K562 (cell line): ENCODE data around the gene RPTOR. TPM values are rescaled to one million over a fixed set of nuclear protein-coding genes. Genes with fewer than 3 reads are reported as not detected.

ENCODE experiments used
- ATAC-seq: fragments of 200-7000 bp; cut with Tn5 transposase; 3 replicates; pipeline ENCODE4 v1.9.1; 2020; ENCODE audit warnings: moderate library complexity
- BruUV-seq: library from RNA; stranded (reverse); fragments of 400-500 nt; replicated peaks from 2 replicates; lab custom pipeline; 2021; lab: Mats Ljungman, UMichigan
- CTCF ChIA-PET: fragments of 300-600 bp; formaldehyde crosslinking; extraction: SDS; loops from one replicate; lab custom pipeline; 2021; ENCODE audit warnings: low intra/inter-chr PET ratio; lab: Yijun Ruan, JAX
- POLR2A ChIA-PET: fragments of 300-600, 350-650 bp; sonication (Branson Sonifier 250); formaldehyde crosslinking; extraction: SDS; loops from one replicate; lab custom pipeline; 2021; ENCODE audit warnings: antibody characterized with exemption, inconsistent platforms; lab: Yijun Ruan, JAX
- DNase-seq, 4 experiments: peaks; one replicate each; pipeline versions ENCODE4 v3.0.0 to v3.0.0-alpha.2; 2011 to 2018; ENCODE audit warnings: low spot score in 3 of 4, mixed read lengths in 3 of 4; ENCODE audit errors: extremely low read depth in 1 of 4
- FAIRE-seq: peaks from 2 replicates; lab custom pipeline; 2011; peaks lifted over from hg19 to GRCh38; lab: Jason Lieb, UNC
- H2AFZ ChIP-seq: 2 replicates; pipeline ENCODE4 v1.6.0; 2011; ENCODE audit warnings: low read depth, low read length, control low read depth, inconsistent platforms
- H3K27ac ChIP-seq: fragments of 200-600 bp; 3 replicates; pipeline ENCODE4 v1.8.0; 2011; ENCODE audit warnings: low read depth, mild to moderate bottlenecking, control low read depth, inconsistent platforms, low read length, moderate library complexity, mixed read lengths; ENCODE audit errors: extremely low read depth
- H3K27me3 ChIP-seq, 2 experiments: fragments of 300-600 bp in 1 of 2; 2 replicates in 1 of 2; 3 replicates in 1 of 2; pipeline versions ENCODE4 v1.6.0 to v1.8.0; 2011; ENCODE audit warnings: inconsistent platforms in 2 of 2, low read length in 2 of 2, mild to moderate bottlenecking in 1 of 2, mixed read lengths in 1 of 2, moderate library complexity in 1 of 2; ENCODE audit not compliant: control insufficient read depth in 2 of 2, insufficient read depth in 2 of 2
- H3K36me3 ChIP-seq: fragments of 300-600 bp; 3 replicates; pipeline ENCODE4 v1.8.0; 2011; ENCODE audit warnings: mild to moderate bottlenecking, low read length, inconsistent platforms; ENCODE audit not compliant: control insufficient read depth, insufficient read depth
- H3K4me1 ChIP-seq, 2 experiments: fragments of 200-600 bp in 1 of 2; replicated peaks in 1 of 2; 2 replicates in 1 of 2; 3 replicates in 1 of 2; pipeline versions ENCODE4 v1.5.1 to v1.8.0; 2011; ENCODE audit warnings: inconsistent platforms in 2 of 2, low read length in 2 of 2, mild to moderate bottlenecking in 1 of 2, mixed read lengths in 1 of 2, moderate library complexity in 1 of 2; ENCODE audit not compliant: control insufficient read depth in 2 of 2, insufficient read depth in 2 of 2
- H3K4me2 ChIP-seq: 2 replicates; pipeline ENCODE4 v1.6.1; 2011; ENCODE audit warnings: low read length, control low read depth, inconsistent platforms, mixed read lengths; ENCODE audit not compliant: insufficient read depth
- H3K4me3 ChIP-seq: fragments of 200-600 bp; sonication (generic), shearing (Covaris generic); 2 replicates; pipeline ENCODE4 v1.5.1; 2016; ENCODE audit warnings: control low read depth, inconsistent platforms
- H3K79me2 ChIP-seq: fragments of 200-600 bp; 3 replicates; pipeline ENCODE4 v1.8.0; 2011; ENCODE audit warnings: low read length, inconsistent platforms; ENCODE audit not compliant: control insufficient read depth, insufficient read depth
- H3K9ac ChIP-seq, 2 experiments: 2 replicates each; pipeline versions ENCODE4 v1.6.0 to v1.6.1; 2011; ENCODE audit warnings: low read depth in 2 of 2, low read length in 2 of 2, control low read depth in 1 of 2, inconsistent platforms in 1 of 2, mild to moderate bottlenecking in 1 of 2, mixed read lengths in 1 of 2; ENCODE audit not compliant: insufficient read depth in 1 of 2
- H3K9me1 ChIP-seq: one replicate; pipeline ENCODE4 v1.6.0; 2011; ENCODE audit warnings: inconsistent platforms, mild to moderate bottlenecking, low read length, moderate library complexity; ENCODE audit not compliant: control insufficient read depth, insufficient read depth
- H3K9me3 ChIP-seq: replicated peaks from 2 replicates; pipeline ENCODE4 v1.5.1; 2011; ENCODE audit warnings: low read depth, low read length, inconsistent platforms; ENCODE audit not compliant: control insufficient read depth, insufficient read depth
- H4K20me1 ChIP-seq: replicated peaks from 2 replicates; pipeline ENCODE4 v1.6.1; 2011; ENCODE audit warnings: low read length, inconsistent platforms, mixed read lengths; ENCODE audit not compliant: control insufficient read depth, insufficient read depth
- ARNT ChIP-seq, 2 experiments: fragments of 450-650 bp; IDR thresholded peaks; 2 replicates each; pipeline ENCODE4 v1.6.1; 2016; ENCODE audit warnings: mild to moderate bottlenecking in 1 of 2
- ERF ChIP-seq: fragments of 450-650 bp; formaldehyde crosslinking; IDR thresholded peaks from 2 replicates; pipeline ENCODE4 v1.4.0; 2020; ENCODE audit warnings: mild to moderate bottlenecking, mixed read lengths
- FOXK2 ChIP-seq, 2 experiments: fragments of 450-650 bp; IDR thresholded peaks in 1 of 2; conservative IDR thresholded peaks in 1 of 2; 2 replicates each; pipeline ENCODE4 v1.6.1; 2016; ENCODE audit warnings: low read depth in 2 of 2, mild to moderate bottlenecking in 1 of 2
- ILF3 ChIP-seq: fragments of 450-650 bp; IDR thresholded peaks from 2 replicates; pipeline ENCODE4 v1.6.1; 2018; ENCODE audit warnings: antibody characterized with exemption, mild to moderate bottlenecking, moderate library complexity, borderline replicate concordance
- MYBL2 ChIP-seq, 2 experiments: fragments of 450-650 bp in 1 of 2; sonication (generic) in 1 of 2; formaldehyde crosslinking in 1 of 2; IDR thresholded peaks; 2 replicates each; pipeline versions ENCODE4 v1.6.1 to v1.8.1; 2017 to 2022; ENCODE audit warnings: borderline replicate concordance in 1 of 2, inconsistent platforms in 1 of 2, low read depth in 1 of 2, mild to moderate bottlenecking in 1 of 2, missing genetic modification reagents in 1 of 2, moderate library complexity in 1 of 2
- TCF3 ChIP-seq: sonication (generic); formaldehyde crosslinking; IDR thresholded peaks from 2 replicates; pipeline ENCODE4 v1.4.0; 2020; ENCODE audit warnings: mild to moderate bottlenecking, missing genetic modification reagents
- ZC3H11A ChIP-seq: IDR thresholded peaks from 2 replicates; pipeline ENCODE4 v1.6.1; 2012; ENCODE audit warnings: low read depth, low read length, improper control_type of control experiment
- ZNF444 ChIP-seq: fragments of 250-450 bp; sonication (Bioruptor Pico); IDR thresholded peaks from 2 replicates; pipeline ENCODE4 v1.4.0; 2020; ENCODE audit warnings: mild to moderate bottlenecking, moderate library complexity
- WGBS: fragments of 100-300 bp; shearing (Covaris generic); methylation state at CpG from one replicate; pipeline ENCODE4 v1.1.6; 2016; ENCODE audit warnings: low coverage, mixed read lengths; ENCODE audit not compliant: insufficient coverage; ENCODE audit errors: missing lambda C conversion rate; 5-methylcytosine and 5-hydroxymethylcytosine counted together
- in situ Hi-C: fragments of 300-500 bp; cut with MboI; formaldehyde crosslinking; loops from 4 replicates; pipeline ENCODE4 v1.15.0; 2018; ENCODE audit warnings: inconsistent platforms, mixed read lengths
- intact Hi-C: fragments of 100-400 bp; cut with micrococcal nuclease; formaldehyde crosslinking; loops from 2 replicates; pipeline ENCODE4 v1.14.2; 2022
- polyA plus RNA-seq, 8 experiments: library from polyadenylated mRNA; depleted of rRNA in 4 of 8; stranded (reverse) in 5 of 8; unstranded in 3 of 8; fragments of >200 nt; fragmentation: Nextera tagmentation in 2 of 8; fragmentation: Illumina TruSeq in 1 of 8; extraction: Ambion mirVana in 2 of 8; extraction: Trizol in 1 of 8; gene quantifications; 2 replicates each; pipeline versions ENCODE4 v1.2.1 to v1.2.3, GENCODE V29; 2011 to 2014; ENCODE audit warnings: inconsistent platforms in 1 of 8, missing spikeins in 1 of 8
- total RNA-seq, 7 experiments: library from RNA; depleted of rRNA in 6 of 7; stranded (reverse); fragments of >200 nt in 6 of 7; fragmentation: Illumina TruSeq in 2 of 7; extraction: Trizol in 2 of 7; gene quantifications; 2 replicates each; pipeline versions ENCODE4 v1.2.1 to v1.2.3, GENCODE V29; 2011 to 2021; ENCODE audit warnings: low replicate concordance in 1 of 7
- TF ChIP-seq, protein P1 (sequence below): fragments of 450-650 bp; formaldehyde crosslinking; conservative IDR thresholded peaks from 2 replicates; pipeline ENCODE4 v1.4.0; 2022; ENCODE audit warnings: mild to moderate bottlenecking, missing genetic modification characterization
- TF ChIP-seq, protein P2 (sequence below): fragments of 200-400 bp; formaldehyde crosslinking; IDR thresholded peaks from 2 replicates; pipeline ENCODE4 v1.6.1; 2017; ENCODE audit warnings: mild to moderate bottlenecking, low read depth, low read length, moderate library complexity
- TF ChIP-seq, protein P3 (sequence below): fragments of 250-450 bp; sonication (Bioruptor Pico); IDR thresholded peaks from 2 replicates; pipeline ENCODE4 v1.5.0; 2021; ENCODE audit warnings: mild to moderate bottlenecking, borderline replicate concordance
- TF ChIP-seq, protein P4 (sequence below): IDR thresholded peaks from 2 replicates; pipeline ENCODE4 v1.6.1; 2014; ENCODE audit warnings: antibody characterized with exemption

The RPTOR gene
- total and polyA plus RNA-seq, 9 of the 15 experiments (the other 6 are each of a cell fraction or from before 2014, with no cell fraction given): 0.24 to 54.1 (median 10.2) TPM

DNA sequence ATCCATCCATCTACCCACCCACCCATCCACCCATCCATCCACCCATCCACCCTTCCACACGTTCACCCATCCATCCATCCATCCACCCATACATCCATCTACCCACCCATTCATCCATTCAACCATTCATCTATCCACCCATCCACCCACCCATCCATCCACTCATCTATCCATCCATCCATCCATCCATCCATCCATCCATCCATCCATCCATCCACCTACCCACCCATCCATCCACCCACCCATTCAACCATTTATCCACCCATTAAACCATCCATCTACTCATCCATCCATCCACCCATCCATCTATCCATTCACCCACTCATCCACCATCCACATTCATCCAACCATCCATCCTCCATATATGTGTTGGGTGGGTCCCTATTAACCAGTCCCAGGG, 26.2 kb upstream of the RPTOR start (continued):
- TF ChIP-seq, protein P1, sequence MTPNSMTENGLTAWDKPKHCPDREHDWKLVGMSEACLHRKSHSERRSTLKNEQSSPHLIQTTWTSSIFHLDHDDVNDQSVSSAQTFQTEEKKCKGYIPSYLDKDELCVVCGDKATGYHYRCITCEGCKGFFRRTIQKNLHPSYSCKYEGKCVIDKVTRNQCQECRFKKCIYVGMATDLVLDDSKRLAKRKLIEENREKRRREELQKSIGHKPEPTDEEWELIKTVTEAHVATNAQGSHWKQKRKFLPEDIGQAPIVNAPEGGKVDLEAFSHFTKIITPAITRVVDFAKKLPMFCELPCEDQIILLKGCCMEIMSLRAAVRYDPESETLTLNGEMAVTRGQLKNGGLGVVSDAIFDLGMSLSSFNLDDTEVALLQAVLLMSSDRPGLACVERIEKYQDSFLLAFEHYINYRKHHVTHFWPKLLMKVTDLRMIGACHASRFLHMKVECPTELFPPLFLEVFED (CRISPR knock-in tag): no peak

DNA sequence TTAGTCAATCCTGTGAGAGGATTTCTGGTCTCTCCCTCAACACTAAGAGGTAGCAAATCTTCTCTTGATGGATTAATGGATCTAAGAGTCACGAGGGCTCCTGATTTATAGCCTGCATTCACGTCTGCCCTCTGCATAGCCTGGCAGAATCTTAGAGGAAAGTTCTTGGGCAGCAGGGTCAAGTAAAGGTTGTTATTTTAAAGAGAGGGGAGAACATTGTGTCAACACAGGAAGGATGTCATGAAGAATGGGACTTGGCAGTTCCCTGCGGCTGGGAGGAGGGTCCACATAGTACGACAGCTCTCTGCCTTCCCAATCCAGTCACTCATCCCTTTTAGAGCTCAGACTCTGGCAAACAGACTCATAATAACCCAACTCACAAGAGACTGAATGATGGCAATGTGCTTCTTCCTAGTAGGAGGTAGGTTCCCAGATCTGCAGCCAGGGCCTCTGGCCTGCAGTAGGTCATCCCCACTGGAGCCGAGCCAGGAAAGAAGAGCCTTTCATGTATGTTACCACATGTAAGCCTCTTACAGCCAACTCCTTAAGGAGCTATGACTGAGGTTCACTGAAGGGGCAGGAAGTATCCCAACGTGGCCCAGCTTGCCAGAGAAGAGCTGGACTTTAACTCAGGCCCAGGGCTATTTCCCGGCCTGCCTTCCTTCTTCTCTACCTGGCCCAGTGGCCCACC, 25.4 kb upstream of the RPTOR start:
- intact Hi-C loops (no loop called here), in situ Hi-C loops (no loop called here)
- ChIA-PET POLR2A (interaction anchor here (0.9 kb wide), 1 partner anchor 10 kb away, joined by 3 read pairs; no protein-coding TSS in a partner anchor), CTCF (no interaction called here)
- BruUV-seq: no TSS peak
- DNase-seq (no peak), ATAC-seq (no peak), FAIRE-seq (no peak)
- Histone ChIP-seq H3K79me2 (no peaks in the 10 kb centered on the region), H3K4me2 (no peak overlapping the region), H2AFZ (no peak overlapping the region), H3K4me3 (no peak overlapping the region), H4K20me1 (peaks cover 7% of the 10 kb centered on the region; the same call in 1 of the 2 replicates), H3K27ac (no peak overlapping the region), H3K9me1 (no peaks in the 10 kb centered on the region), H3K9me3 (peaks cover 4% of the 10 kb centered on the region; the same call in 1 of the 2 replicates), H3K27me3 (peaks cover 64 to 78% of the 10 kb centered on the region in 2 experiments), H3K4me1 (0 out of 5 replicates have a peak, but pooled peaks cover 0 to 3% of the 10 kb centered on the region in 2 experiments), H3K9ac (no peak overlapping the region), H3K36me3 (no peaks in the 10 kb centered on the region)
- WGBS: 1% methylated on average over 7 of the region's 7 CpGs
- no peak for TF ChIP-seq TCF3 (CRISPR knock-in tag)
- no peak for TF ChIP-seq ARNT (IDR thresholded peaks at IDR 0.05)
- TF ChIP-seq MYBL2 (IDR thresholded peaks at IDR 0.05; ENCODE audit: low read depth): no peak
- TF ChIP-seq MYBL2 (CRISPR knock-in tag; IDR thresholded peaks at IDR 0.05; ENCODE audit: borderline replicate concordance): no peak
- TF ChIP-seq, protein P2, sequence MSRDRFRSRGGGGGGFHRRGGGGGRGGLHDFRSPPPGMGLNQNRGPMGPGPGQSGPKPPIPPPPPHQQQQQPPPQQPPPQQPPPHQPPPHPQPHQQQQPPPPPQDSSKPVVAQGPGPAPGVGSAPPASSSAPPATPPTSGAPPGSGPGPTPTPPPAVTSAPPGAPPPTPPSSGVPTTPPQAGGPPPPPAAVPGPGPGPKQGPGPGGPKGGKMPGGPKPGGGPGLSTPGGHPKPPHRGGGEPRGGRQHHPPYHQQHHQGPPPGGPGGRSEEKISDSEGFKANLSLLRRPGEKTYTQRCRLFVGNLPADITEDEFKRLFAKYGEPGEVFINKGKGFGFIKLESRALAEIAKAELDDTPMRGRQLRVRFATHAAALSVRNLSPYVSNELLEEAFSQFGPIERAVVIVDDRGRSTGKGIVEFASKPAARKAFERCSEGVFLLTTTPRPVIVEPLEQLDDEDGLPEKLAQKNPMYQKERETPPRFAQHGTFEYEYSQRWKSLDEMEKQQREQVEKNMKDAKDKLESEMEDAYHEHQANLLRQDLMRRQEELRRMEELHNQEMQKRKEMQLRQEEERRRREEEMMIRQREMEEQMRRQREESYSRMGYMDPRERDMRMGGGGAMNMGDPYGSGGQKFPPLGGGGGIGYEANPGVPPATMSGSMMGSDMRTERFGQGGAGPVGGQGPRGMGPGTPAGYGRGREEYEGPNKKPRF: no peak
- TF ChIP-seq ILF3: no peak
- no peak for TF ChIP-seq FOXK2 (conservative IDR thresholded peaks at IDR 0.05 in 1 of 2, IDR thresholded peaks at IDR 0.05 in 1 of 2; ENCODE audit: low read depth in 2 of 2)
- TF ChIP-seq, protein P3, sequence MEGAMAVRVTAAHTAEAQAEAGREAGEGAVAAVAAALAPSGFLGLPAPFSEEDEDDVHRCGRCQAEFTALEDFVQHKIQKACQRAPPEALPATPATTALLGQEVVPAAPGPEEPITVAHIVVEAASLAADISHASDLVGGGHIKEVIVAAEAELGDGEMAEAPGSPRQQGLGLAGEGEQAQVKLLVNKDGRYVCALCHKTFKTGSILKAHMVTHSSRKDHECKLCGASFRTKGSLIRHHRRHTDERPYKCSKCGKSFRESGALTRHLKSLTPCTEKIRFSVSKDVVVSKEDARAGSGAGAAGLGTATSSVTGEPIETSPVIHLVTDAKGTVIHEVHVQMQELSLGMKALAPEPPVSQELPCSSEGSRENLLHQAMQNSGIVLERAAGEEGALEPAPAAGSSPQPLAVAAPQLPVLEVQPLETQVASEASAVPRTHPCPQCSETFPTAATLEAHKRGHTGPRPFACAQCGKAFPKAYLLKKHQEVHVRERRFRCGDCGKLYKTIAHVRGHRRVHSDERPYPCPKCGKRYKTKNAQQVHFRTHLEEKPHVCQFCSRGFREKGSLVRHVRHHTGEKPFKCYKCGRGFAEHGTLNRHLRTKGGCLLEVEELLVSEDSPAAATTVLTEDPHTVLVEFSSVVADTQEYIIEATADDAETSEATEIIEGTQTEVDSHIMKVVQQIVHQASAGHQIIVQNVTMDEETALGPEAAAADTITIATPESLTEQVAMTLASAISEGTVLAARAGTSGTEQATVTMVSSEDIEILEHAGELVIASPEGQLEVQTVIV (CRISPR knock-in tag): no peak
- TF ChIP-seq ZC3H11A: no peak
- TF ChIP-seq, protein P4, sequence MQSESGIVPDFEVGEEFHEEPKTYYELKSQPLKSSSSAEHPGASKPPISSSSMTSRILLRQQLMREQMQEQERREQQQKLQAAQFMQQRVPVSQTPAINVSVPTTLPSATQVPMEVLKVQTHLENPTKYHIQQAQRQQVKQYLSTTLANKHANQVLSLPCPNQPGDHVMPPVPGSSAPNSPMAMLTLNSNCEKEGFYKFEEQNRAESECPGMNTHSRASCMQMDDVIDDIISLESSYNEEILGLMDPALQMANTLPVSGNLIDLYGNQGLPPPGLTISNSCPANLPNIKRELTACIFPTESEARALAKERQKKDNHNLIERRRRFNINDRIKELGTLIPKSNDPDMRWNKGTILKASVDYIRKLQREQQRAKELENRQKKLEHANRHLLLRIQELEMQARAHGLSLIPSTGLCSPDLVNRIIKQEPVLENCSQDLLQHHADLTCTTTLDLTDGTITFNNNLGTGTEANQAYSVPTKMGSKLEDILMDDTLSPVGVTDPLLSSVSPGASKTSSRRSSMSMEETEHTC: no peak
- TF ChIP-seq ZNF444: no peak
- no peak for TF ChIP-seq ERF (CRISPR knock-in tag)
